ENCODE data around the gene IER3.
"Not testable (repeated sequence)": the region's sequence is repeated elsewhere in the genome, so short reads cannot be mapped to it uniquely, and the experiment has no call there.

The IER3 gene

GRCh38 chr6:30767944-30768301 is 23.6 kb upstream of the IER3 start:
- DNase-seq: no peak

GRCh38 chr6:30767158-30767943 is 23.0 kb upstream of the IER3 start:
- DNase-seq: no peak

- no peak for DNase-seq
These were observed 22.3 kb upstream of the IER3 start for GRCh38 chr6:30766461-30767157.

- DNase-seq: not testable (repeated sequence)
These were observed 21.1 kb upstream of the IER3 start for GRCh38 chr6:30765495-30765894.

- not testable (repeated sequence) for DNase-seq
These were observed 20.2 kb upstream of the IER3 start for GRCh38 chr6:30764490-30765043.

- DNase-seq: no peak
These were observed 19.5 kb upstream of the IER3 start for GRCh38 chr6:30763618-30764489.

- DNase-seq: no peak
These were observed 18.8 kb upstream of the IER3 start for GRCh38 chr6:30763155-30763617.

- no peak for DNase-seq
These were observed 17.6 kb upstream of the IER3 start for GRCh38 chr6:30761791-30762429.

GRCh38 chr6:30760549-30760948 is 16.2 kb upstream of the IER3 start:
- DNase-seq: no peak

GRCh38 chr6:30759575-30760239 is 15.4 kb upstream of the IER3 start:
- DNase-seq: no peak

- DNase-seq: no peak
These were observed 13.0 kb upstream of the IER3 start for GRCh38 chr6:30757261-30757904.

- not testable (repeated sequence) for DNase-seq
These were observed 12.2 kb upstream of the IER3 start for GRCh38 chr6:30756405-30757003.

GRCh38 chr6:30754631-30755030 is 10.3 kb upstream of the IER3 start:
- DNase-seq: no peak

- DNase-seq: no peak
These were observed 8.0 kb upstream of the IER3 start for GRCh38 chr6:30752157-30752927.

GRCh38 chr6:30750379-30750668 is 6.0 kb upstream of the IER3 start:
- DNase-seq: no peak

- DNase-seq: no peak
These were observed 5.4 kb upstream of the IER3 start for GRCh38 chr6:30749554-30750378.

GRCh38 chr6:30748851-30749540 is 4.6 kb upstream of the IER3 start:
- no peak for DNase-seq

- no peak for DNase-seq
These were observed 3.8 kb upstream of the IER3 start for GRCh38 chr6:30747902-30748769.

All from NCI-H187 (cell line).